Adrenal gland (tissue), 12 donors: ENCODE measurements around the gene WLS. TPM values are rescaled to one million over a fixed set of nuclear protein-coding genes. Genes with fewer than 3 reads are reported as not detected.

Source experiments
- DNase-seq, 7 donors: peaks; one replicate each; pipeline ENCODE4 v3.0.0-alpha.2; 2019 to 2020
- H3K27ac ChIP-seq, 5 donors: fragments of 200-600 bp; sonication (generic) in 4 of 5; 1 replicate in 3 of 5; 2 replicates in 2 of 5; pipeline versions ENCODE4 v1.5.1 to v1.8.0; 2016 to 2020; ENCODE audit warnings: mild to moderate bottlenecking in 1 of 5
- H3K27me3 ChIP-seq: fragments of 200-600 bp; 2 replicates; pipeline ENCODE4 v1.8.0; 2021
- H3K36me3 ChIP-seq, 2 donors: fragments of 200-600 bp; replicated peaks in 1 of 2; 1 replicate in 1 of 2; 2 replicates in 1 of 2; pipeline versions ENCODE4 v1.5.1 to v1.8.0; 2018 to 2022
- H3K4me1 ChIP-seq, 2 donors: fragments of 200-600 bp; replicated peaks in 1 of 2; 1 replicate in 1 of 2; 2 replicates in 1 of 2; pipeline versions ENCODE4 v1.5.1 to v1.8.0; 2018 to 2021
- H3K4me3 ChIP-seq, 4 donors: fragments of 200-600 bp; sonication (generic) in 3 of 4; one replicate each; pipeline ENCODE4 v1.5.1; 2016 to 2018
- H3K9me3 ChIP-seq, 3 donors: fragments of 200-600 bp; sonication (generic) in 1 of 3; replicated peaks in 1 of 3; 1 replicate in 2 of 3; 2 replicates in 1 of 3; pipeline versions ENCODE4 v1.5.1 to v1.8.0; 2016 to 2021
- CTCF ChIP-seq, 6 experiments: fragments of 450-650 bp in 4 of 6; fragments of 200-600 bp in 2 of 6; sonication (generic) in 1 of 6; IDR thresholded peaks; 1 replicate in 5 of 6; 2 replicates in 1 of 6; pipeline versions ENCODE4 v1.5.1 to v1.8.0; 2016 to 2021; ENCODE audit warnings: antibody characterized with exemption in 6 of 6, mild to moderate bottlenecking in 2 of 6, moderate library complexity in 1 of 6
- POLR2A ChIP-seq, 2 donors: fragments of 450-650 bp; IDR thresholded peaks; one replicate each; pipeline ENCODE4 v1.6.1; 2017; ENCODE audit warnings: antibody characterized with exemption in 2 of 2, mild to moderate bottlenecking in 2 of 2, moderate library complexity in 1 of 2
- WGBS, 4 donors: extraction: QIAGEN DNeasy Blood & Tissue Kit in 2 of 4; methylation state at CpG; one replicate each; pipeline versions ENCODE4 v1.1.5 to v1.1.7; 2013 to 2017; 5-methylcytosine and 5-hydroxymethylcytosine counted together
- intact Hi-C, 2 donors: fragments of 100-400 bp; cut with DNase I; formaldehyde crosslinking; loops; one replicate each; pipeline versions ENCODE4 v1.14.1 to v1.15.0; 2022 to 2023
- polyA plus RNA-seq, 3 donors: library from polyadenylated mRNA; stranded (reverse); fragments of 200-250 nt in 2 of 3; fragments of 350-450 nt in 1 of 3; fragmentation: Illumina TruSeq in 1 of 3; extraction: RNeasy Lipid Tissue Mini Kit (QIAGEN cat#74804) in 1 of 3; gene quantifications; one replicate each; pipeline ENCODE4 v1.2.3, GENCODE V29; 2013 to 2014
- total RNA-seq, 9 donors: library from RNA; depleted of rRNA in 4 of 9; stranded (reverse); fragments of >200 nt in 4 of 9; fragments of 120-200 nt in 1 of 9; fragmentation: NEBNext Ultra II Directional in 1 of 9; extraction: Animal tissue kit (Norgen Biotek cat#: 25700) in 1 of 9; gene quantifications; one replicate each; pipeline versions ENCODE4 v1.1.0 to v1.2.4, GENCODE V29; 2013 to 2023
- donor health status: healthy with polysubstance abuse.
- donor health status: Bipolar disorder and iron deficiency.
- donor health status: DM: yes; HTN: yes; CAD: no.
- donor health status: DM: no; HTN: no; CAD: no.
- donor health status: DM: no; HTN: no; CAD: no.
- donor health status: DM: yes; HTN: yes; CAD: no.

WLS gene
- total and polyA plus RNA-seq, 12 donors = 28.7 to 114 (median 59.5) TPM

- H3K27ac ChIP-seq = no peak overlapping the region
- 71 to 85% (median 79%) methylated on average over 2 of the region's 2 CpGs for WGBS, 4 donors
- no peaks in the 10 kb centered on the region for H3K9me3 ChIP-seq
- intact Hi-C loops = no loop called here
- H3K4me1 ChIP-seq = no peaks in the 10 kb centered on the region
- TF ChIP-seq POLR2A (IDR thresholded peaks at IDR 0.05) (no peak), CTCF (IDR thresholded peaks at IDR 0.05) (no peak)
- no peak overlapping the region for H3K4me3 ChIP-seq
- no peak for DNase-seq
- no peaks in the 10 kb centered on the region for H3K36me3 ChIP-seq
- H3K27me3 ChIP-seq = no peaks in the 10 kb centered on the region
These were observed 44.1 kb upstream of the WLS start for GRCh38 chr1:68276448-68276847.

DNA sequence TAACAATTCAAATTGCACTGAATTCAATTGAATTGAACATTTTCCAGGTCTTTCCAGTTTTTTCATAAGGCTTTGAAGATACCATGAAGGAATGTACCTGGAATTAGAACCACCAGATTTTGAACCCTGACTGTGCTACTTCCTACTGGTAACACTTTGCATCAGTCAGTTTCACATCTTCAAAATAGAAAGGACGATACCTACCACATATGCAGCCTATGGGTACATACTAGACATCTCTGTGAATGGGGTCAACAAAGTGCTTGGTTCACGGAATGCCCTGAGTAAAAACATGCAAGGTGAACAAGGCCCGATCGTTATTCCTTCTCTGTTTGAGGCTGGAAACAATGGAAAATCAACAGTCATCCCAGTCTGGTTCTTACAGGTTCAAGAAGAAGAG, 41.2 kb upstream of the WLS start:
- intact Hi-C loops = no loop called here
- Histone ChIP-seq H3K9me3 (no peaks in the 10 kb centered on the region), H3K27me3 (no peaks in the 10 kb centered on the region), H3K36me3 (no peaks in the 10 kb centered on the region), H3K4me3 (no peak overlapping the region), H3K4me1 (peaks cover 0 to 3% of the 10 kb centered on the region in 2 donors), H3K27ac (no peak overlapping the region)
- WGBS, 4 donors = 67 to 95% (median 76%) methylated on average over 4 of the region's 4 CpGs
- DNase-seq = no peak
- TF ChIP-seq POLR2A (IDR thresholded peaks at IDR 0.05) = no peak
- TF ChIP-seq CTCF (IDR thresholded peaks at IDR 0.05) = no peak

- no peaks in the 10 kb centered on the region for H3K36me3 ChIP-seq
- H3K9me3 ChIP-seq = no peaks in the 10 kb centered on the region
- intact Hi-C loops = no loop called here
- 77 to 92% (median 81%) methylated on average over 5 of the region's 5 CpGs for WGBS, 4 donors
- TF ChIP-seq POLR2A (IDR thresholded peaks at IDR 0.05) (no peak), CTCF (IDR thresholded peaks at IDR 0.05) (no peak)
- no peak overlapping the region for H3K4me3 ChIP-seq
- H3K4me1 ChIP-seq = peaks cover 0 to 3% of the 10 kb centered on the region in 2 donors
- H3K27ac ChIP-seq = no peak overlapping the region
- H3K27me3 ChIP-seq = no peaks in the 10 kb centered on the region
- DNase-seq = no peak
These were observed 39.3 kb upstream of the WLS start for GRCh38 chr1:68271596-68271995.

- no peak overlapping the region for H3K4me3 ChIP-seq
- H3K36me3 ChIP-seq = no peaks in the 10 kb centered on the region
- TF ChIP-seq CTCF (IDR thresholded peaks at IDR 0.05) (no peak), POLR2A (IDR thresholded peaks at IDR 0.05) (no peak)
- no peak for DNase-seq
- intact Hi-C loops = no loop called here
- H3K4me1 ChIP-seq = peaks cover 0 to 3% of the 10 kb centered on the region in 2 donors
- H3K27ac ChIP-seq = no peak overlapping the region
- H3K27me3 ChIP-seq = no peaks in the 10 kb centered on the region
- no peaks in the 10 kb centered on the region for H3K9me3 ChIP-seq
These were observed 38.6 kb upstream of the WLS start for GRCh38 chr1:68270951-68271350.
